Measurements from ENCODE around the gene RNF17. TPM values are rescaled to one million over a fixed set of nuclear protein-coding genes. Genes with fewer than 3 reads are reported as not detected.

The RNF17 gene
- total and polyA plus RNA-seq, 12 donors = 0.28 TPM; not detected in 11

- no peak overlapping the region for H3K4me3 ChIP-seq
Observed at GRCh38 chr13:24911133-24911908, 147.4 kb downstream of the RNF17 start.

DNA sequence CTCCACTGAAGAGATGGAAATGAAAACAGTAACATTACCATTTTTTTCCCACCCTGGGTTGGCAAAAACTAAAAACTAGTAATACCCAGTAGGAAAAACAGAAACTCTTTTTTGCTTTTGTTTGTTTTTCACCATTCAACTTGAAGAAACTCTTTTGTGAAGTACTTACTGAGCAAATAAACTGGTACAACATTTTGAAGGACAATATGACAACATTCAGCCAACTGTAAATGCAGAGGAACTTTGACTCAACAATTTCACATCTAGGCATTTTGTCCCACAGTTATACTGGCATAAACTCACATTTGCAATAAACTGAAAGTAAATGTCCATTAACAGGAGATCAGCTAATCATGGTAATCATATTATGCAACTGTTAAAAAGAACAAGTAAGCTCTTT lies 152.5 kb downstream of the RNF17 start:
- Histone ChIP-seq H3K36me3 (replicated peaks in 1 of 2) (no peaks in the 10 kb centered on the region), H3K27me3 (no peaks in the 10 kb centered on the region), H3K9me3 (replicated peaks in 1 of 3) (no peaks in the 10 kb centered on the region), H3K4me1 (replicated peaks in 1 of 2) (no peaks in the 10 kb centered on the region), H3K4me3 (no peak overlapping the region), H3K27ac (no peak overlapping the region)
- intact Hi-C loops (cut with DNase I) = no loop called here
- DNase-seq = no peak
- no peak for TF ChIP-seq POLR2A (IDR thresholded peaks at IDR 0.05)
- TF ChIP-seq CTCF (IDR thresholded peaks at IDR 0.05) = no peak

More at GRCh38 chr13:24911133-24911908, 147.4 kb downstream of the RNF17 start:
- DNase-seq = no peak
- Histone ChIP-seq H3K27ac (no peak overlapping the region), H3K27me3 (no peaks in the 10 kb centered on the region), H3K36me3 (replicated peaks in 1 of 2) (peaks cover 0 to 4% of the 10 kb centered on the region in 2 donors), H3K4me1 (replicated peaks in 1 of 2) (no peaks in the 10 kb centered on the region), H3K9me3 (replicated peaks in 1 of 3) (no peaks in the 10 kb centered on the region)
- intact Hi-C loops (cut with DNase I) = no loop called here
- 89 to 92% (median 90%) methylated on average over 10 of the region's 10 CpGs for WGBS, 4 donors
- TF ChIP-seq CTCF (IDR thresholded peaks at IDR 0.05) = no peak
- no peak for TF ChIP-seq POLR2A (IDR thresholded peaks at IDR 0.05)

DNA sequence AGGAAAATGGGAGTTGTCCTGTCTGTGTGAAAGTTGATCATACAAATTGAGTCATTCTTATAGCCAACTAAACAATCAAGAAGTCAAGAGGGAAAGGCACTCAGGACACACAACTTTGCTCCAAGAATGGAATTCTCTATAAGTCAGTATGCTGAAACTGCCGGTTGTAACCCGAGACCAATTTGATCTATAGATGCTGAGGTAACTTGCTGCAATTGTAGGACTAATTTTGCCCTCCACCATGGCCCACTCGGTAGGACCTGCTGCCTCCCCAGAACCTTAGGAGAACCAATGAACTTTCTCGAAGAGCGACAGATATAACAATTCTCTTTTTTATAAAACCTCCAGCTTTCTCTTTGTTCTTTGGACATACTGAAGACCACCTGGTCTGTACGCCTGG lies 157.0 kb downstream of the RNF17 start:
- Histone ChIP-seq H3K9me3 (replicated peaks in 1 of 3) (no peaks in the 10 kb centered on the region), H3K36me3 (replicated peaks in 1 of 2) (no peaks in the 10 kb centered on the region), H3K4me3 (no peak overlapping the region), H3K27ac (no peak overlapping the region), H3K4me1 (replicated peaks in 1 of 2) (peaks cover 4 to 6% of the 10 kb centered on the region in 2 donors), H3K27me3 (no peaks in the 10 kb centered on the region)
- intact Hi-C loops (cut with DNase I) = no loop called here
- DNase-seq = no peak
- WGBS, 4 donors = 87 to 92% (median 90%) methylated on average over 6 of the region's 6 CpGs
- TF ChIP-seq POLR2A (IDR thresholded peaks at IDR 0.05) = no peak
- TF ChIP-seq CTCF (IDR thresholded peaks at IDR 0.05) = no peak

GRCh38 chr13:24921881-24922280 lies 157.9 kb downstream of the RNF17 start:
- intact Hi-C loops (cut with DNase I) = no loop called here
- DNase-seq = no peak
- TF ChIP-seq CTCF (IDR thresholded peaks at IDR 0.05) (no peak), POLR2A (IDR thresholded peaks at IDR 0.05) (no peak)
- Histone ChIP-seq H3K27ac (no peak overlapping the region), H3K9me3 (replicated peaks in 1 of 3) (no peaks in the 10 kb centered on the region), H3K4me3 (peak overlapping the region in 2 of 4 donors; percentile 68 to 79), H3K36me3 (replicated peaks in 1 of 2) (no peaks in the 10 kb centered on the region), H3K4me1 (replicated peaks in 1 of 2) (peaks cover 4 to 6% of the 10 kb centered on the region in 2 donors), H3K27me3 (no peaks in the 10 kb centered on the region)
- 16 to 27% (median 18%) methylated on average over 5 of the region's 5 CpGs for WGBS, 4 donors
